ENCODE data around the gene DOC2A. TPM values are rescaled to one million over a fixed set of nuclear protein-coding genes. Genes with fewer than 3 reads are reported as not detected.

Gene DOC2A
- total and polyA plus RNA-seq, 2 donors (not counting 1 experiment from before 2014, with no cell fraction given): not detected

- no peak within 1 kb of the TSS for H3K4me3 ChIP-seq (ENCODE audit: control extremely low read depth in 1 of 5, extremely low read depth in 1 of 5, insufficient read depth in 1 of 5, low read depth in 2 of 5, low read length in 4 of 5)
- DNase-seq: no peak
- peak; percentile 31 for ATAC-seq (ENCODE audit: low read depth)
- H2AFZ ChIP-seq (ENCODE audit: insufficient read depth, low read depth, low read length, poor library complexity, severe bottlenecking): no peak within 1 kb of the TSS
- H4K20me1 ChIP-seq (ENCODE audit: control insufficient read depth, insufficient read depth, low read length, poor library complexity, severe bottlenecking): no peaks in the 10 kb centered on the region
- no peaks in the 10 kb centered on the region for H3K36me3 ChIP-seq (replicated peaks in 1 of 2; ENCODE audit: control extremely low read depth in 1 of 2, control insufficient read depth in 1 of 2, extremely low read depth in 1 of 2, insufficient read depth in 2 of 2, low read length in 1 of 2)
- intact Hi-C loops (cut with micrococcal nuclease): no loop called here
- Mint-ChIP-seq H3K4me1 (peaks cover 10% of the 10 kb centered on the region), H3K27ac (no peak within 1 kb of the TSS), H3K9me3 (ENCODE audit: insufficient read depth) (no peaks in the 10 kb centered on the region), H3K27me3 (peaks cover 60% of the 10 kb centered on the region), H3K4me3 (peak within 1 kb of the TSS; percentile 49)
- peaks cover 10 to 21% of the 10 kb centered on the region in 2 donors for H3K4me1 ChIP-seq (ENCODE audit: control insufficient read depth in 2 of 2, insufficient read depth in 2 of 2, low read length in 2 of 2)
- peaks cover 0 to 15% (median 0%) of the 10 kb centered on the region in 3 donors for H3K9me3 ChIP-seq (ENCODE audit: control extremely low read depth in 1 of 3, control insufficient read depth in 2 of 3, insufficient read depth in 1 of 3, low read length in 2 of 3)
- H3K79me2 ChIP-seq (ENCODE audit: control insufficient read depth, insufficient read depth, low read length): no peaks in the 10 kb centered on the region
- H3K27ac ChIP-seq (ENCODE audit: low read length in 2 of 2): no peak within 1 kb of the TSS
- no peak for TF ChIP-seq CTCF (IDR thresholded peaks at IDR 0.05)
- no peak for TF ChIP-seq EZH2 (IDR thresholded peaks at IDR 0.05; ENCODE audit: borderline replicate concordance, insufficient read depth, low read depth, low read length, poor library complexity, severe bottlenecking)
- no peak within 1 kb of the TSS for H3K9ac ChIP-seq (ENCODE audit: low read length)
- under 1% methylated on average over 19 of the region's 27 CpGs for WGBS (ENCODE audit: insufficient coverage)
- CTCF ChIA-PET: interaction anchor here (1.0 to 3.3 kb wide), 7 partner anchors 9 to 339 kb away, joined by 3 to 18 read pairs (median 5); no protein-coding TSS in a partner anchor
- POLR2A ChIA-PET: interaction anchor here (0.5 kb wide), 1 partner anchor 241 kb away, joined by 3 read pairs; the partner anchor contains the start of gene KIF22
- H3K4me2 ChIP-seq (replicated peaks; ENCODE audit: low read depth, low read length, poor library complexity, severe bottlenecking): peak within 1 kb of the TSS; percentile 56
- H3K27me3 ChIP-seq (replicated peaks in 1 of 4; ENCODE audit: control extremely low read depth in 1 of 4, control insufficient read depth in 3 of 4, insufficient read depth in 4 of 4, low read length in 3 of 4): peaks cover 0 to 61% (median 29%) of the 10 kb centered on the region in 4 experiments
Measured at GRCh38 chr16:30030841-30031413, 20.1 kb upstream of the DOC2A start, which contains the start of gene TLCD3B. TSS of gene TLCD3B (minus strand) at chr16:30031271. CDS start at chr16:30030527, 744 bp downstream.

- no peak overlapping the region for H3K9ac ChIP-seq (ENCODE audit: low read length)
- H3K36me3 ChIP-seq (replicated peaks in 1 of 2; ENCODE audit: control extremely low read depth in 1 of 2, control insufficient read depth in 1 of 2, extremely low read depth in 1 of 2, insufficient read depth in 2 of 2, low read length in 1 of 2): no peaks in the 10 kb centered on the region
- CTCF ChIA-PET: interaction anchor here (1.5 to 3.3 kb wide), 3 partner anchors 9 to 24 kb away, joined by 4 to 18 read pairs (median 5); no protein-coding TSS in a partner anchor
- Mint-ChIP-seq H3K9me3 (ENCODE audit: insufficient read depth) (no peaks in the 10 kb centered on the region), H3K27ac (no peak overlapping the region), H3K4me3 (peak overlapping the region; percentile 5), H3K27me3 (peaks cover 55% of the 10 kb centered on the region), H3K4me1 (peaks cover 10% of the 10 kb centered on the region)
- intact Hi-C loops (cut with micrococcal nuclease): no loop called here
- peaks cover 10 to 21% of the 10 kb centered on the region in 2 donors for H3K4me1 ChIP-seq (ENCODE audit: control insufficient read depth in 2 of 2, insufficient read depth in 2 of 2, low read length in 2 of 2)
- H3K4me2 ChIP-seq (replicated peaks; ENCODE audit: low read depth, low read length, poor library complexity, severe bottlenecking): peak overlapping the region; percentile 56
- H3K79me2 ChIP-seq (ENCODE audit: control insufficient read depth, insufficient read depth, low read length): no peaks in the 10 kb centered on the region
- H2AFZ ChIP-seq (ENCODE audit: insufficient read depth, low read depth, low read length, poor library complexity, severe bottlenecking): no peak overlapping the region
- peaks cover 0 to 15% (median 0%) of the 10 kb centered on the region in 3 donors for H3K9me3 ChIP-seq (ENCODE audit: control extremely low read depth in 1 of 3, control insufficient read depth in 2 of 3, insufficient read depth in 1 of 3, low read length in 2 of 3)
- ATAC-seq (ENCODE audit: low read depth): no peak
- H3K27me3 ChIP-seq (replicated peaks in 1 of 4; ENCODE audit: control extremely low read depth in 1 of 4, control insufficient read depth in 3 of 4, insufficient read depth in 4 of 4, low read length in 3 of 4): peaks cover 0 to 66% (median 29%) of the 10 kb centered on the region in 4 experiments
- H3K27ac ChIP-seq (ENCODE audit: low read length in 2 of 2): no peak overlapping the region
- 27% methylated on average over 19 of the region's 23 CpGs for WGBS (ENCODE audit: insufficient coverage)
- no peak for TF ChIP-seq EZH2 (IDR thresholded peaks at IDR 0.05; ENCODE audit: borderline replicate concordance, insufficient read depth, low read depth, low read length, poor library complexity, severe bottlenecking)
- no peak for TF ChIP-seq CTCF (IDR thresholded peaks at IDR 0.05)
- no peaks in the 10 kb centered on the region for H4K20me1 ChIP-seq (ENCODE audit: control insufficient read depth, insufficient read depth, low read length, poor library complexity, severe bottlenecking)
- POLR2A ChIA-PET: no interaction called here
- no peak for DNase-seq
- no peak overlapping the region for H3K4me3 ChIP-seq (ENCODE audit: control extremely low read depth in 1 of 5, extremely low read depth in 1 of 5, insufficient read depth in 1 of 5, low read depth in 2 of 5, low read length in 4 of 5)
Measured at GRCh38 chr16:30030011-30030685, 19.3 kb upstream of the DOC2A start.

Data from B cell (primary cell).